Spinal cord (tissue), 10 donors: ENCODE measurements around the gene CEP97. TPM values are rescaled to one million over a fixed set of nuclear protein-coding genes. Genes with fewer than 3 reads are reported as not detected.
A peak's percentile ranks its signal among the peaks of the same experiment; 100 is the strongest.

Experiments
- DNase-seq, 6 donors: peaks; one replicate each; pipeline versions ENCODE4 v3.0.0 to v3.0.0-alpha.2; 2013 to 2015; ENCODE audit warnings: low spot score in 6 of 6, low read depth in 4 of 6
- H3K27ac ChIP-seq: one replicate; pipeline ENCODE4 v1.5.1; 2013; ENCODE audit warnings: low read depth, low read length, control low read depth
- H3K27me3 ChIP-seq: one replicate; pipeline ENCODE4 v1.6.1; 2013; ENCODE audit warnings: low read length; ENCODE audit not compliant: control insufficient read depth, insufficient read depth
- H3K36me3 ChIP-seq: one replicate; pipeline ENCODE4 v1.6.1; 2013; ENCODE audit warnings: low read length; ENCODE audit not compliant: control insufficient read depth, insufficient read depth
- H3K4me1 ChIP-seq: one replicate; pipeline ENCODE4 v1.6.1; 2013; ENCODE audit warnings: low read length; ENCODE audit not compliant: control insufficient read depth, insufficient read depth
- H3K4me3 ChIP-seq: one replicate; pipeline ENCODE4 v1.5.1; 2013; ENCODE audit warnings: low read depth, low read length, control low read depth
- H3K9me3 ChIP-seq: one replicate; pipeline ENCODE4 v1.6.1; 2013; ENCODE audit warnings: low read length; ENCODE audit not compliant: control insufficient read depth, insufficient read depth
- WGBS: methylation state at CpG from one replicate; pipeline ENCODE4 v1.1.5; 2013; ENCODE audit warnings: missing lambda C conversion rate; ENCODE audit not compliant: insufficient coverage; 5-methylcytosine and 5-hydroxymethylcytosine counted together
- polyA plus RNA-seq, 2 donors: library from polyadenylated mRNA; unstranded; fragments of 120-200 nt; gene quantifications; one replicate each; pipeline ENCODE4 v1.2.1, GENCODE V29; 2013; ENCODE audit not compliant: insufficient read length in 2 of 2
- total RNA-seq, 2 donors: library from RNA; depleted of rRNA in 1 of 2; stranded (reverse); fragments of 120-200 nt in 1 of 2; fragments of >200 nt in 1 of 2; gene quantifications; one replicate each; pipeline versions ENCODE4 v1.2.3 to v1.2.4, GENCODE V29; 2013 to 2014
- donor health status: healthy.

Gene CEP97
- total and polyA plus RNA-seq, 4 donors: 19.2 to 52.0 (median 26.2) TPM

DNA sequence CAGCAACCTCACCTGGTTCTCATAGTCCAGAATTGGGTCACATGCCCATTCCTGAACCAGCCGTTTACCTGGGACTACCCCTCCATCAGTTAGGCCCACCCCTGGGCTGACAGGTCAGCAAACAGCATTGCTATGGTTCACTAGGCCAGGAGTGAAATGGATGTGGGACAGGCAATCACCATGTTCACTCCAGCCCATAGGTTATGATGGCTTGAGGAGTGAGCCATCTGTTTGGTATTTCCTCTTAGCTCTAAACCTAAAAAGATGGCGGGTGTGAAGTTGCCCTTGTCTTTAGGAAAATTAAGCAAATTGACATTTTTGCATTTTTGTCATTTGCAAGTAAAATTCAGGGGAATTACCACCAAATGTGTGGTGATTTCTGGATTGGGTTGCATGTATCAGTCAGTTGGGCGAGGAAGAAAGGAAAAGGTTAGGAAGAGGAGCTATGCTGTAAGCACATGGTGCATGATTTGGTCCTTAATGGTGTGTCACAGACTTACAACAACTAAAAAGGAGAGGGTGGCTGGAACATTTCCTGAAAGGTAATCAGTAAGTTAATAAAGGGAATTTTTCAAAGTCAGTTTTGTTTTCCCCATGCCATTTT is 71.8 kb downstream of the CEP97 start:
- WGBS: 100% methylated on average over 1 of the region's 3 CpGs
- H3K4me3 ChIP-seq: no peak overlapping the region
- no peaks in the 10 kb centered on the region for H3K4me1 ChIP-seq

DNA sequence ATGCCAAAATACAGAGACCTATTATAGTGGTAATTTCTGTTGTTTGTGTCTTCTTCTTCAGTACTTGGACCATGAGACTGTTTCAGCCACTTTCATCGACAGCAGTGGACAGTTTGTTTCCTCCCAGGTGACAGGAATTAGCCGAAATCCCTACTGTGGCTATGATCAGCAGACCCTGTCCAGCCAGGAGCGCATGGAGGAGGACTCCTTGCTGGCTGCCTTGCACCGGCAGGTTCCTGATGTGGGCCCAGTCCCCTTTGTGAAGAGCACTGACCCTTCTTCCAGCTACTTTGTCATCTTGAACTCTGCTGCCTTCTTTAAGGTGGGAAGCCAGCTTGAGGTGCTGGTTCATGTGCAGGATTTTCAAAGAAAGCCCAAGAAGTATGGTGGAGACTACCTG is 76.8 kb downstream of the CEP97 start:
- DNase-seq: no peak
- Histone ChIP-seq H3K4me3 (no peak overlapping the region), H3K9me3 (no peaks in the 10 kb centered on the region), H3K4me1 (no peaks in the 10 kb centered on the region), H3K36me3 (peaks cover 16% of the 10 kb centered on the region), H3K27ac (no peak overlapping the region), H3K27me3 (no peaks in the 10 kb centered on the region)
- WGBS: 72% methylated on average over 3 of the region's 4 CpGs

More for the DNA sequence above, 71.8 kb downstream of the CEP97 start:
- Histone ChIP-seq H3K27me3 (no peaks in the 10 kb centered on the region), H3K27ac (no peak overlapping the region), H3K36me3 (peaks cover 12% of the 10 kb centered on the region), H3K9me3 (peaks cover 3% of the 10 kb centered on the region)
- DNase-seq: no peak

DNA sequence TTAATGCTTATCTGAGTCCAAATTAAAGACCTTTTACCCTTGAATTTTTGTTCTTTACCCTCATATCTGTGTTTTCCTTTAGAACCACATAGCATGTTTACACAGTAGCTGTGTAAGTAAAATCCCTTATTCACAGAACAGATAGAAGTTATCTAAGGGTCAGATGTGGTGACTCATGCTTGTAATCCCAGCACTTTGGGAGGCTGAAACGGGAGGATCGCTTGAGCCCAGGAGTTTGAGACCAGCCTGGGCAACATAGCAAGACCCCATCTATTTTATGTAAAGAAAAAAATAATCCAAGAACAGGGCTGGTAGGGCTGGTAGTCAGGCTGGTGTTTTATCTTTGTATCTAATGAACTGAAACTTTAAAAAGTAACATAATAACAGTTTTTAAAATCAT is 77.8 kb downstream of the CEP97 start:
- Histone ChIP-seq H3K27me3 (no peaks in the 10 kb centered on the region), H3K9me3 (no peaks in the 10 kb centered on the region), H3K36me3 (peaks cover 17% of the 10 kb centered on the region), H3K27ac (no peak overlapping the region), H3K4me1 (no peaks in the 10 kb centered on the region), H3K4me3 (no peak overlapping the region)
- no CpG with 5 or more reads among the region's 2 CpGs for WGBS
- DNase-seq: no peak

DNA sequence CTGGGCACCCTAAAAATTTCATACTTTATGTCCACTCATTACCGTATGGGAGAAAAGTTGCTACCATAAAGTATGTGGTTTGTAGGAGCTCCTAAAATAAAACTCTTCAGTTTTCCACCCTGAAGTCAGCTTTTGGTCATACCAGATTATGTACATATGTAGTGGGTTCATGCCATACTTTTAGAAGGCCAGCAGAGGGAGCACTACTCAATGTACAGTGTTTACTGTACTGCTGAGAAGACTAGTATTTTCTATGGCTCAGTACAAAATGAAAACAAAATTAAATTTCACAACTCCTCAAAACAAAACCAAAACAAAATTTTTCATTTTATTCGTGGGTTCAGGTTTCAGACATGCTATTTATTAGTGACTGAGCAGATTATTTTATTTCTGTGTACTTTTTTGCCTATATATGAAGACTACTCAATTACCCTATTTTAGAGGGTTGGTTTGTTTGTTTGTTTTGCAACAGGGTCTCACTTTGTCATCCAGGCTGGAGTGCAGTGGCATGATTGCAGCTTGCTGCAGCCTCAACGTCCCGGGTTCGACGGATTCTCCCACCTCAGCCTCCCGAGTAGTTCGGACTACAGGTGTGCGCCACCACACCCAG is 78.9 kb downstream of the CEP97 start:
- Histone ChIP-seq H3K27ac (no peak overlapping the region), H3K27me3 (no peaks in the 10 kb centered on the region), H3K4me3 (no peak overlapping the region), H3K4me1 (no peaks in the 10 kb centered on the region), H3K36me3 (peaks cover 19% of the 10 kb centered on the region), H3K9me3 (no peaks in the 10 kb centered on the region)
- DNase-seq: peak in 3 of 6 donors; percentile 67 to 92 (median 85)
- 94% methylated on average over 7 of the region's 9 CpGs for WGBS

DNA sequence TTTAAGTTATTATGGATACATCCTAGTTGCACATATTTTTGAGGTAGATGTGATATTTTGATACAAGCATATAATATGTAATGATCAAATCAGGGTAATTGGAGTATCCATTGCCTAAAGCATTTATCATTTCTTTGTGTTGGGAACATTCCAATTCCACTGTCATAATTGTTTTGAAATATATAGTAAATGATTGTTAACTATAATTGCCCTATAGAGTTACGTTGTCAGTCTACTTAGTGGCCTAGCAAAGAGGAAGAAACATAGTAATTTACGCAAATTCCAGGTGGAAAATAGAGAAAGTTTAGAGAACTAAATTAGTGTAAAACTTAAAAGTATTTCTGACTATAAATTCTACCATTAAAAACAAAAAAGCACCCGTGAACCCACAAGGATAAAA is 79.5 kb downstream of the CEP97 start:
- no CpG with 5 or more reads among the region's 3 CpGs for WGBS
- H3K36me3 ChIP-seq: peaks cover 14% of the 10 kb centered on the region
- no peak for DNase-seq
- no peaks in the 10 kb centered on the region for H3K9me3 ChIP-seq
- H3K4me3 ChIP-seq: no peak overlapping the region
- no peaks in the 10 kb centered on the region for H3K27me3 ChIP-seq
- H3K27ac ChIP-seq: no peak overlapping the region
- no peaks in the 10 kb centered on the region for H3K4me1 ChIP-seq

DNA sequence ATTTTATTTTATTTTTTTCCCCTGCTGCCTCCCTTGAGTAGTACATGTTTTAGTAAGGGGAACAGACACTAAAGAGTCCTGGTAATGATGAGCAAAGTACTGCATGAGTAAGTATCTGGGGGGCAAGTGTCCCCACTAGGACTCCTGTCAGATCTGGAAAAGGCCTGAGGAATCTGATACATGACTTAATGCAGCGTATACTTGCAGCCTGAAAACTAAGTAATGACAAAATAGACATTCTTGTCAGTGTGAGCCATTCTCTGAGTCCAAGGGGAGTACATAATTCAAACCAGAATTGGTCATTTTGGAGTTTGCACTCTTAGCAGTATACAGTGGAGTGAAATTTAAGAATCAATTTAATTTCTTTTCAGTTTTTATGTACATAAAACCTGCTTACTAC is 82.1 kb downstream of the CEP97 start:
- no peaks in the 10 kb centered on the region for H3K4me1 ChIP-seq
- no peaks in the 10 kb centered on the region for H3K27me3 ChIP-seq
- H3K27ac ChIP-seq: no peak overlapping the region
- H3K9me3 ChIP-seq: no peaks in the 10 kb centered on the region
- no peak overlapping the region for H3K4me3 ChIP-seq
- no peak for DNase-seq
- H3K36me3 ChIP-seq: peaks cover 6% of the 10 kb centered on the region
- WGBS: 50% methylated on average over 1 of the region's 1 CpG

DNA sequence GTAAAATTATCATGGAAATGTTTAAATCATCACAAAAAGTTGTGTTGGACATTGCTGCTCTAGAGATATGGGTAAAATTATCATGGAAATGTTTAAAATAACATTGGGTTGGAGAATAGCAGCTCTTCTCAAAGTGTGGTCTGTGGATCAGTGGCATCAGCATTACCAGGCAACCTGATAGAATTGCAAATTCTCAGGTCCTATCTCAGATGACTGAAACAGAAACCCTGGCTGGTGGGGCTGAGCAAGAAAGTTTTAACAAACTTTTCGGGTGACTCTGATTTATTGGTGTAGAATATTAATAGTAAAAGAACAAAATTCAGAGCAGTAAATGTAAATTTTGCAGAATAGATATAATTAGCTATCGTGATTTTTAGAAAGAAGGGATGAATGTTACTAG is 83.5 kb downstream of the CEP97 start:
- no peaks in the 10 kb centered on the region for H3K4me1 ChIP-seq
- H3K27me3 ChIP-seq: no peaks in the 10 kb centered on the region
- peaks cover 5% of the 10 kb centered on the region for H3K36me3 ChIP-seq
- DNase-seq: no peak
- WGBS: 80% methylated on average over 1 of the region's 2 CpGs
- no peak overlapping the region for H3K4me3 ChIP-seq
- no peak overlapping the region for H3K27ac ChIP-seq
- no peaks in the 10 kb centered on the region for H3K9me3 ChIP-seq

DNA sequence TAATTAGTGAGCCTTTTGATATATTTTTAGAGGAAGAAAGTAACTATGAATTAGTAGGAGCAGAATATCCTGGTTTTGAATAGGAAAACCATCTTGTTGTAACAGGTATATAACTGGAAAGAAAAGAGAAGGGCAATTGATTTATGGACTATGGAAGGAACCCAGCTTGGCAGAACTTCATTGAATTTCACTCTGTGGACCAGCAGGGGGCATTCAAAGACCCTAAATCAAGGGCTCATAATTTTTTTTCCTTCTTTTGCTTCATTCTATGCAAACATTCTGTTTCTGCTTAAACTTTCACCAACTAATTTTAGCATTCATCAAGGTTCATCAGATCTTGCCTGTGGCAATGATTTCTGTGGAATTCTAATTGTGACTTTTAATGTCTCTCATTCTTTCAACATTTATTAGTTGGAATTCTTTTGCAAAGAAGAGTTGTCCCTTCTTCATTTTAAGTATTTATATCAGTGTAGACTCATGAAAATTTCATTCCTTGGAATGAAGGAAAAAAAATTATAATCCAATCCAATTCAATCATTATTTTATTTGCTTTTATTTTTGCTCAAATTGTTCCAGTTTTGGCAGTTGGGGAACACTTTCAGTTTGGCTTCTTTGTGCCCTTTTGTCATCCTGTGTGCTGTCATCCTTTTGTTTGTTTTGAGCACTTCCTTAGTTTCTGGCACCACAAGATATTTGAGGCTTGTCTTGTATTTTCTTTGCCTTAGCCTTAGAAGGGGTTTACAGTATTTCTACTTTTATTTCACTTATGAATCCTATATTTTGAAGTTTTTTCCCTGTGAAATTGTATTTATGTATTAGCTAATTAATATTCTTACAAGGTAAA is 85.0 kb downstream of the CEP97 start:
- H3K4me1 ChIP-seq: no peaks in the 10 kb centered on the region
- peak in 2 of 6 donors; percentile 55 for DNase-seq
- H3K9me3 ChIP-seq: no peaks in the 10 kb centered on the region
- no peaks in the 10 kb centered on the region for H3K27me3 ChIP-seq
- no peak overlapping the region for H3K4me3 ChIP-seq
- peaks cover 2% of the 10 kb centered on the region for H3K36me3 ChIP-seq
- H3K27ac ChIP-seq: no peak overlapping the region

DNA sequence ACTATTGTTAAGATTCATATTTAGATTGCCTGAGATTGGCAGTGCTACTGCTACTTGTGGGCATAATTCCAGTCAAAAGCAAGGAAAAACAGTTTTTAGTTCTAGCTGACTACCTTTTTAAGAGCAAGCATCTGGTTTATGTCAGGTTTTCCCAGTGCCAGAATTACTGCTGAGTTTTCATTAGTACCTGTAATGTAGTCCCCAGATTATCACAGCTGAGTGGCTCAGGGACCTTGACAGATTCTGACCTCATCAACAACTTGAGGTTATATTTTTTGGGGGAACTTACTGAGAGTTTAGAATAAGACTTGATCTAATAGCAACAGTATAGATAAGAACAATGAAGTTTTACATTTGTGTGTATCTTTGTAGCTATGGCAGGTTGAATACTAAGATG is 85.6 kb downstream of the CEP97 start:
- H3K4me1 ChIP-seq: no peaks in the 10 kb centered on the region
- DNase-seq: peak in 1 of 6 donors; percentile 37
- H3K9me3 ChIP-seq: no peaks in the 10 kb centered on the region
- peaks cover 2% of the 10 kb centered on the region for H3K36me3 ChIP-seq
- no peak overlapping the region for H3K27ac ChIP-seq
- H3K4me3 ChIP-seq: no peak overlapping the region
- H3K27me3 ChIP-seq: no peaks in the 10 kb centered on the region

DNA sequence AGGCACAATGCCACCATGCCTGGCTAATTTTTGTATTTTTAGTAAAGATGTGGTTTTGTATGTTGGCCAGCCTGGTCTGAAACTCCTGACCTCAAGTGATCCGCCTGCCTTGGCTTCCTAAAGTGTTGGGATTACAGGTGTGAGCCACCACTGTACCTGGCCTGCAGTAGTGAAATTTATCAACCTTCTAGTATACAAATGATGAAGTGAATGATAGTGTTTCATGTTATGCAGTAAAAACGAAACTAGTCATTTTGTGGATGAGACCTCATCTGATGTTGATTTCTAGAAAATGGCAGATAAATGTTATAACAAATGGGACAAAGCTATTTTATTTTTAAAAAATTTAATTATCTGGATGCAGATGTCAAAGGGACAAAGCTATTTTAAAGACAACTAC is 87.5 kb downstream of the CEP97 start:
- DNase-seq: no peak
- 100% methylated on average over 1 of the region's 2 CpGs for WGBS
- no peak overlapping the region for H3K4me3 ChIP-seq
- peaks cover 2% of the 10 kb centered on the region for H3K36me3 ChIP-seq
- no peaks in the 10 kb centered on the region for H3K27me3 ChIP-seq
- H3K9me3 ChIP-seq: no peaks in the 10 kb centered on the region
- no peaks in the 10 kb centered on the region for H3K4me1 ChIP-seq
- no peak overlapping the region for H3K27ac ChIP-seq
